HepG2 (cell line): ENCODE measurements around the gene TEKT3. TPM values are rescaled to one million over a fixed set of nuclear protein-coding genes. Genes with fewer than 3 reads are reported as not detected.

ENCODE experiments used
- CC2D1A ChIP-seq: sonication (generic); formaldehyde crosslinking; IDR thresholded peaks from 2 replicates; pipeline ENCODE4 v1.8.1; 2023; ENCODE audit warnings: mild to moderate bottlenecking, missing genetic modification reagents
- PAF1 ChIP-seq: IDR thresholded peaks from 2 replicates; pipeline ENCODE4 v1.6.1; 2016; ENCODE audit warnings: missing genetic modification reagents, missing compliant biosample characterization
- ZNF451 ChIP-seq: sonication (generic); formaldehyde crosslinking; IDR thresholded peaks from 2 replicates; pipeline ENCODE4 v1.5.0; 2020; ENCODE audit warnings: mild to moderate bottlenecking, missing genetic modification reagents
- ZNF550 ChIP-seq: sonication (generic); formaldehyde crosslinking; IDR thresholded peaks from 2 replicates; pipeline ENCODE4 v1.4.0; 2020; ENCODE audit warnings: mild to moderate bottlenecking, missing genetic modification reagents, borderline replicate concordance
- ZSCAN31 ChIP-seq: sonication (generic); formaldehyde crosslinking; IDR thresholded peaks from 2 replicates; pipeline ENCODE4 v1.5.0; 2020; ENCODE audit warnings: low read depth, mild to moderate bottlenecking, missing genetic modification reagents
- polyA plus RNA-seq, 8 experiments: library from polyadenylated mRNA; depleted of rRNA in 3 of 8; stranded (reverse) in 7 of 8; unstranded in 1 of 8; fragments of >200 nt; fragmentation: Illumina TruSeq in 4 of 8; extraction: Trizol in 4 of 8; gene quantifications; 2 replicates each; pipeline versions ENCODE4 v1.2.1 to v1.2.3, GENCODE V29; 2011 to 2016; ENCODE audit warnings: low read depth in 4 of 8, missing spikeins in 1 of 8, mixed read lengths in 1 of 8; ENCODE audit not compliant: insufficient read depth in 1 of 8
- total RNA-seq, 5 experiments: library from RNA; depleted of rRNA; stranded (reverse); fragments of >200 nt; fragmentation: Illumina TruSeq; extraction: Trizol; gene quantifications; 2 replicates each; pipeline ENCODE4 v1.2.3, GENCODE V29; 2016; ENCODE audit warnings: low read depth in 1 of 5
- TF ChIP-seq, protein P1 (sequence below): sonication (generic); formaldehyde crosslinking; IDR thresholded peaks from 2 replicates; pipeline ENCODE4 v1.4.0; 2020; ENCODE audit warnings: mild to moderate bottlenecking, missing genetic modification reagents
- TF ChIP-seq, protein P2 (sequence below): IDR thresholded peaks from 2 replicates; pipeline ENCODE4 v1.6.1; 2016; ENCODE audit warnings: mild to moderate bottlenecking, missing biosample characterization, missing genetic modification reagents
- TF ChIP-seq, protein P3 (sequence below): sonication (generic); formaldehyde crosslinking; IDR thresholded peaks from 2 replicates; pipeline ENCODE4 v1.4.0; 2020; ENCODE audit warnings: missing genetic modification reagents, mild to moderate bottlenecking, borderline replicate concordance
- TF ChIP-seq, protein P4 (sequence below): sonication (generic); formaldehyde crosslinking; IDR thresholded peaks from 2 replicates; pipeline ENCODE4 v1.4.0; 2020; ENCODE audit warnings: missing genetic modification reagents
- TF ChIP-seq, protein P5 (sequence below): sonication (generic); formaldehyde crosslinking; IDR thresholded peaks from 2 replicates; pipeline ENCODE4 v1.8.1; 2023; ENCODE audit warnings: mild to moderate bottlenecking, missing genetic modification reagents

The TEKT3 gene
- total and polyA plus RNA-seq, 2 of the 13 experiments (the other 11 are each of a cell fraction or from before 2014, with no cell fraction given): 0.58 to 0.82 TPM

DNA sequence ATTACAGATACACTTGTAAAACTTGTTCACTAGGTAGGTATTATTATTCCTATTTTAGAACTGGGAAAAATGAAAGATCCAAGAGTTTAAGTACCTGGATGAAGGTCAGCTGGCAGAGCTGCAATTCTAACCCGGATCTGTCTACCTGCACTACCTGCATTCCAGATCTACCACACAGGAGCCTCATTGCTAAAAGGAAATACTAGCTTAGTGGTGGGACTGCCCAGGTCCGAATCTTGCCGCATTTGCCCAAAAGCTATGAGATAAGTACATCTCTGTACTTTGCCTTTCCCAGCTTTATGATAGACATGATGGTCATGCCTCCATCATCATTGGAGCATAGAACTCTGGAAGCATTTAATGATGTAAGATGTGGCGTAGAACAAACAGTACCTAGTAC lies 36.8 kb upstream of the TEKT3 start (continued):
- TF ChIP-seq ZNF550 (CRISPR knock-in tag): no peak
- TF ChIP-seq ZSCAN31 (CRISPR knock-in tag): no peak
- TF ChIP-seq, protein P1, sequence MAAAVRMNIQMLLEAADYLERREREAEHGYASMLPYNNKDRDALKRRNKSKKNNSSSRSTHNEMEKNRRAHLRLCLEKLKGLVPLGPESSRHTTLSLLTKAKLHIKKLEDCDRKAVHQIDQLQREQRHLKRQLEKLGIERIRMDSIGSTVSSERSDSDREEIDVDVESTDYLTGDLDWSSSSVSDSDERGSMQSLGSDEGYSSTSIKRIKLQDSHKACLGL (CRISPR knock-in tag): no peak
- TF ChIP-seq PAF1: no peak
- no peak for TF ChIP-seq ZNF451
- TF ChIP-seq, protein P2, sequence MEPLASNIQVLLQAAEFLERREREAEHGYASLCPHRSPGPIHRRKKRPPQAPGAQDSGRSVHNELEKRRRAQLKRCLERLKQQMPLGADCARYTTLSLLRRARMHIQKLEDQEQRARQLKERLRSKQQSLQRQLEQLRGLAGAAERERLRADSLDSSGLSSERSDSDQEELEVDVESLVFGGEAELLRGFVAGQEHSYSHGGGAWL: no peak
- TF ChIP-seq, protein P3, sequence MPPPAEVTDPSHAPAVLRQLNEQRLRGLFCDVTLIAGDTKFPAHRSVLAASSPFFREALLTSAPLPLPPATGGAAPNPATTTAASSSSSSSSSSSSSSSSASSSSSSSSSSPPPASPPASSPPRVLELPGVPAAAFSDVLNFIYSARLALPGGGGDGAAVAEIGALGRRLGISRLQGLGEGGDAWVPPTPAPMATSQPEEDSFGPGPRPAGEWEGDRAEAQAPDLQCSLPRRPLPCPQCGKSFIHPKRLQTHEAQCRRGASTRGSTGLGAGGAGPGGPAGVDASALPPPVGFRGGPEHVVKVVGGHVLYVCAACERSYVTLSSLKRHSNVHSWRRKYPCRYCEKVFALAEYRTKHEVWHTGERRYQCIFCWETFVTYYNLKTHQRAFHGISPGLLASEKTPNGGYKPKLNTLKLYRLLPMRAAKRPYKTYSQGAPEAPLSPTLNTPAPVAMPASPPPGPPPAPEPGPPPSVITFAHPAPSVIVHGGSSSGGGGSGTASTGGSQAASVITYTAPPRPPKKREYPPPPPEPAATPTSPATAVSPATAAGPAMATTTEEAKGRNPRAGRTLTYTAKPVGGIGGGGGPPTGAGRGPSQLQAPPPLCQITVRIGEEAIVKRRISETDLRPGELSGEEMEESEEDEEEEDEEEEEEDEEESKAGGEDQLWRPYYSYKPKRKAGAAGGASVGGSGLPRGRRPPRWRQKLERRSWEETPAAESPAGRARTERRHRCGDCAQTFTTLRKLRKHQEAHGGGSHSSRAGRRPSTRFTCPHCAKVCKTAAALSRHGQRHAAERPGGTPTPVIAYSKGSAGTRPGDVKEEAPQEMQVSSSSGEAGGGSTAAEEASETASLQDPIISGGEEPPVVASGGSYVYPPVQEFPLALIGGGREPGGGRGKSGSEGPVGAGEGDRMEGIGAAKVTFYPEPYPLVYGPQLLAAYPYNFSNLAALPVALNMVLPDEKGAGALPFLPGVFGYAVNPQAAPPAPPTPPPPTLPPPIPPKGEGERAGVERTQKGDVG (CRISPR knock-in tag): no peak
- TF ChIP-seq, protein P4, sequence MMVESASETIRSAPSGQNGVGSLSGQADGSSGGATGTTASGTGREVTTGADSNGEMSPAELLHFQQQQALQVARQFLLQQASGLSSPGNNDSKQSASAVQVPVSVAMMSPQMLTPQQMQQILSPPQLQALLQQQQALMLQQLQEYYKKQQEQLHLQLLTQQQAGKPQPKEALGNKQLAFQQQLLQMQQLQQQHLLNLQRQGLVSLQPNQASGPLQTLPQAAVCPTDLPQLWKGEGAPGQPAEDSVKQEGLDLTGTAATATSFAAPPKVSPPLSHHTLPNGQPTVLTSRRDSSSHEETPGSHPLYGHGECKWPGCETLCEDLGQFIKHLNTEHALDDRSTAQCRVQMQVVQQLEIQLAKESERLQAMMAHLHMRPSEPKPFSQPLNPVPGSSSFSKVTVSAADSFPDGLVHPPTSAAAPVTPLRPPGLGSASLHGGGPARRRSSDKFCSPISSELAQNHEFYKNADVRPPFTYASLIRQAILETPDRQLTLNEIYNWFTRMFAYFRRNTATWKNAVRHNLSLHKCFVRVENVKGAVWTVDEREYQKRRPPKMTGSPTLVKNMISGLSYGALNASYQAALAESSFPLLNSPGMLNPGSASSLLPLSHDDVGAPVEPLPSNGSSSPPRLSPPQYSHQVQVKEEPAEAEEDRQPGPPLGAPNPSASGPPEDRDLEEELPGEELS (CRISPR knock-in tag): no peak
- TF ChIP-seq, protein P5, sequence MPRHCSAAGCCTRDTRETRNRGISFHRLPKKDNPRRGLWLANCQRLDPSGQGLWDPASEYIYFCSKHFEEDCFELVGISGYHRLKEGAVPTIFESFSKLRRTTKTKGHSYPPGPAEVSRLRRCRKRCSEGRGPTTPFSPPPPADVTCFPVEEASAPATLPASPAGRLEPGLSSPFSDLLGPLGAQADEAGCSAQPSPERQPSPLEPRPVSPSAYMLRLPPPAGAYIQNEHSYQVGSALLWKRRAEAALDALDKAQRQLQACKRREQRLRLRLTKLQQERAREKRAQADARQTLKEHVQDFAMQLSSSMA: no peak
- no peak for TF ChIP-seq CC2D1A (CRISPR knock-in tag)
